Brain microvascular endothelial cell (primary cell): ENCODE results near the gene PSMA7.

ENCODE experiments used
- DNase-seq: peaks from one replicate; pipeline ENCODE4 v3.0.0-alpha.2; 2020
- H3K27ac ChIP-seq: fragments of 250-450 bp; sonication (Bioruptor Pico); 2 replicates; pipeline ENCODE4 v1.5.1; 2020; ENCODE audit warnings: mild to moderate bottlenecking, moderate library complexity
- H3K27me3 ChIP-seq: fragments of 250-450 bp; sonication (Bioruptor Pico); replicated peaks from 2 replicates; pipeline ENCODE4 v1.5.1; 2020; ENCODE audit warnings: mild to moderate bottlenecking
- H3K36me3 ChIP-seq: fragments of 250-450 bp; sonication (Bioruptor Pico); replicated peaks from 2 replicates; pipeline ENCODE4 v1.5.1; 2020; ENCODE audit warnings: mild to moderate bottlenecking
- H3K4me3 ChIP-seq: 2 replicates; pipeline ENCODE4 v1.5.1; 2011; ENCODE audit warnings: low read depth, mild to moderate bottlenecking, control low read depth, low read length, moderate library complexity
- CTCF ChIP-seq: IDR thresholded peaks from 2 replicates; pipeline ENCODE4 v1.5.1; 2011; ENCODE audit warnings: low read depth, mild to moderate bottlenecking, moderate library complexity, low read length, control low read depth, inconsistent platforms; ENCODE audit errors: missing control alignments
- in situ Hi-C: cut with HindIII; loops from 2 replicates; pipeline ENCODE4 v1.10.0; 2017; ENCODE audit warnings: low sequenced_read_pairs, low pct_ligation_motif_present

Gene PSMA7

DNA sequence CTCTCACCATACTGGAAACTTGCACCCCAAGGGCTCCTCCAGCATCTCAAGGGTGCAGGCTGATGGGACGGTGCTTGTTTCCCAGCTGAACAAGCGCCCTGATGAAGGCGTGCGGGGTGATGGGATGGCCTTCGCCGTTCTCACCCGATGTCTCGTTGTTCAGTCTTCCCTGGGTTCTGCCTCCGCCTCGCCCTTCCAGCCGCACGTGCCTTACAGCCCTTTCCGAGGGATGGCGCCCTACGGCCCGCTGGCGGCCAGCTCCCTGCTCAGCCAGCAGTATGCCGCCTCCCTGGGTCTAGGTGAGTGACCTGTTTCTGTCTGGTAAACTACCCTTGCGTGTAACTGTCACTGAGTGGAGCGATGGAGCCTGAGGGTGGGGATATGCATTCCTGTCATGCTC, 17.1 kb downstream of the PSMA7 start:
- H3K27ac ChIP-seq: no peak overlapping the region
- TF ChIP-seq CTCF: no peak
- H3K27me3 ChIP-seq: no peaks in the 10 kb centered on the region
- in situ Hi-C loops: no loop called here
- H3K4me3 ChIP-seq: no peak overlapping the region
- no peak for DNase-seq
- H3K36me3 ChIP-seq: peaks cover 59% of the 10 kb centered on the region

DNA sequence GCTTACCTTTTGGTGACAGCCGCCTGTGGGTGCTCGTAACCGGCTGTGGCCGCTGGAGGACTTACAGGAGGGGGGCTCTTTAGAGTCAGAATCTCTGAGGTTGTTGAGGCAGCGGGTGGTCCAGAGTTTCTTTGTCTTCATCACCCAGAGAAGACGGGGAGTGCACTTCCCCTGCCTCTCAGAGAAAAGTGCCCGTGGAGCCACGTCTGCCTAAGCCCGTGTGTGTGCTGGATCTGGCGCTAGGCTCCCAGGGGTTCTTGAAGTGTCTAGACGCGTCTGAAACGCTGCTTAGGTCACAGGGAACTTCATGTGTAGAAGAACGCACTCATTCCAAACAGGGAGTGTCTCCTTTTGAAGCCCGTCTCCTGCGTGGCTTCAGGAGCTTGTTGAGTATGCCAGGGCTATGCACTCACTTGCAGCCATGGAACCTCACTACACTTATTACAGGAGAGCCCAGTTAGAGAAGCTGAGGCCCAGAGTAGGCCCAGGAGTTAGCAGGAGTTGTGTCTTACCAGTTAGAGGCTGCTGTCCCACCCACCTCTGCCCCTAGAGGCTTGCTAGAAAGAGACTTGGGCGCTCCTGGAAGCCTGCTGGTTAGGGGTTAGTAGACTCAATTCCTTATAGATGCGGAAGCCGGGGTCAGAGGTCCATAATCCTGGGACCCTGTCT, 19.6 kb downstream of the PSMA7 start:
- Histone ChIP-seq H3K27me3 (no peaks in the 10 kb centered on the region), H3K27ac (peak overlapping the region; percentile 54), H3K36me3 (peaks cover 38% of the 10 kb centered on the region), H3K4me3 (peak overlapping the region; percentile 79)
- in situ Hi-C loops: no loop called here
- peak; percentile 57 for DNase-seq
- TF ChIP-seq CTCF: peak; percentile 56

GRCh38 chr20:62122654-62123449, 20.3 kb downstream of the PSMA7 start:
- Histone ChIP-seq H3K4me3 (peak overlapping the region; percentile 79), H3K27me3 (no peaks in the 10 kb centered on the region), H3K27ac (peak overlapping the region; percentile 54), H3K36me3 (peaks cover 31% of the 10 kb centered on the region)
- in situ Hi-C loops: no loop called here
- DNase-seq: no peak
- no peak for TF ChIP-seq CTCF

- peak; percentile 90 for DNase-seq
- Histone ChIP-seq H3K36me3 (peaks cover 23% of the 10 kb centered on the region), H3K27me3 (peaks cover 8% of the 10 kb centered on the region), H3K4me3 (peak within 1 kb of the TSS; percentile 79), H3K27ac (peak within 1 kb of the TSS; percentile 87)
- no peak for TF ChIP-seq CTCF
- in situ Hi-C loops: no loop called here
These were observed 21.2 kb downstream of the PSMA7 start, which contains the start of gene LSM14B for GRCh38 chr20:62121776-62122653. LSM14B (plus strand) TSS chr20:62122475; CDS start chr20:62122667, 192 bp downstream.

DNA sequence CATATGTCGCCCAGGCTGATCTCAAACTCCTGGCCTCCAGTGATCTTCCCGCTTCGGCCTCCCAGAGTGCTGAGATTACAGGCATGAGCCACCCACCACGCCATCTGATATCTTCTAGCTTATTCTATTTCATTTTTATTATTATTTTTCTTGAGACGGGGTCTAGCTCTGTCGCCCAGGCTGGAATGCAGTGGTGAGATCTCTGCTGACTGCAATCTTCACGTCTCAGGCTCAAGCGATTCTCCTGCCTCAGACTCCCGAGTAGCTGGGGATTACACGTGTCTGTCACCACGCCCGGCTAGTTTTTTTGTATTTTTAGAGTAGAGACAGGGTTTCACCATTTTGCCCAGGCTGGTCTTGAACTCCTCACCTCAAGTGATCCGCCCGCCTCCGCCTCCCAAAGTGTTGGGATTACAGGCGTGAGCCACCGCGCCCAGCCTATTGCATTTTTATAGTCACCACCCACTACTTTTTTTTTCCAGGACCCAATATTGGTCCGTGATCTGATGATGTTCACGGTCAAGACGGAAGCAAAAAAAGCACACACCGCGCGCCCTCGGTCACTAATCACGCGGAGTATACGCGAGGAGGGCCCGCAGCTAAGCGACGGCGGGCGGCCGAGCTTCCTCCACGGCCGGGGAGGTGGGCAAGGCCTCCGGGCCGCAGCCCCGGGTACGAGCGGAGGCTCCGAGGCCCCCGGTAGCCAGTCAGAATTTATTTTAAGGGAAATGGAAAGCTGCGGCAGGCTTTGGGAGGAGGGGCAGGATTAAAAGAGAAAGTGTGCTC, 22.0 kb downstream of the PSMA7 start:
- Histone ChIP-seq H3K27ac (peak overlapping the region; percentile 87), H3K36me3 (peaks cover 14% of the 10 kb centered on the region), H3K4me3 (peak overlapping the region; percentile 61), H3K27me3 (peaks cover 8% of the 10 kb centered on the region)
- in situ Hi-C loops: no loop called here
- no peak for DNase-seq
- no peak for TF ChIP-seq CTCF
